ENCODE data around the gene RNH1. TPM values are rescaled to one million over a fixed set of nuclear protein-coding genes. Genes with fewer than 3 reads are reported as not detected.

Gene RNH1
- total and polyA plus RNA-seq, 10 of the 15 experiments (the other 5 are each of a cell fraction or from before 2014, with no cell fraction given) = 2.3 to 162 (median 72.1) TPM

- DNase-seq (ENCODE audit: low read depth, low spot score) (no peak), FAIRE-seq (no peak), ATAC-seq (no peak)
- Histone ChIP-seq H3K79me2 (ENCODE audit: control insufficient read depth, insufficient read depth, low read length) (peaks cover 14% of the 10 kb centered on the region), H3K4me3 (peak overlapping the region; percentile 75; the same call in 1 of the 2 replicates), H3K4me1 (ENCODE audit: control insufficient read depth, insufficient read depth, low read length) (peaks cover 28% of the 10 kb centered on the region), H4K20me1 (ENCODE audit: control insufficient read depth, insufficient read depth) (peaks cover 4% of the 10 kb centered on the region; the same call in 1 of the 2 replicates), H3K27ac (ENCODE audit: control insufficient read depth, insufficient read depth) (no peak overlapping the region), H3K9me3 (replicated peaks; ENCODE audit: control insufficient read depth, insufficient read depth, low read length) (no peaks in the 10 kb centered on the region), H2AFZ (ENCODE audit: control insufficient read depth, low read depth, low read length) (no peak overlapping the region), H3K27me3 (replicated peaks in 1 of 2; ENCODE audit: control insufficient read depth in 2 of 2, insufficient read depth in 2 of 2, low read length in 1 of 2) (no peaks in the 10 kb centered on the region), H3K36me3 (ENCODE audit: control insufficient read depth in 2 of 2, insufficient read depth in 2 of 2, low read length in 1 of 2) (peaks cover 0 to under 1% of the 10 kb centered on the region in 2 experiments; a peak in 1 of 4 replicates), H3K4me2 (ENCODE audit: control insufficient read depth, insufficient read depth) (peak overlapping the region; percentile 100), H3K9ac (ENCODE audit: control insufficient read depth, insufficient read depth, low read length) (no peak overlapping the region)
- intact Hi-C loops (cut with micrococcal nuclease; ENCODE audit: unreplicated experiment) = no loop called here
- WGBS (ENCODE audit: insufficient coverage, insufficient replicate concordance, low lambda C conversion rate, missing lambda C conversion rate) = 92% methylated on average over 20 of the region's 20 CpGs
- RAD21 ChIA-PET (ENCODE audit: unreplicated experiment) = no interaction called here
- POLR2A ChIA-PET = interaction anchor here (0.6 to 1.1 kb wide), 3 partner anchors 25 to 221 kb away, joined by 3 read pairs; partner anchors contain the start of gene TMEM80
- SMC1A ChIA-PET (ENCODE audit: uncharacterized antibody, unreplicated experiment) = no interaction called here
- BruUV-seq (replicated peaks) = no TSS peak
- no peak for TF ChIP-seq SPI1 (IDR thresholded peaks at IDR 0.05; ENCODE audit: borderline replicate concordance, insufficient read depth, low read depth, low read length)
- no peak for TF ChIP-seq MXI1 (IDR thresholded peaks at IDR 0.05; ENCODE audit: low read depth, low read length)
- CTCF ChIA-PET = interaction anchor here (0.7 to 1.2 kb wide), 2 partner anchors 16 to 280 kb away, joined by 3 read pairs; no protein-coding TSS in a partner anchor
- in situ Hi-C loops (cut with MboI) = no loop called here
Measured at GRCh38 chr11:538431-539051, 31.5 kb upstream of the RNH1 start.

- H3K27ac ChIP-seq (ENCODE audit: control insufficient read depth, insufficient read depth) = peak overlapping the region; percentile 69
- H2AFZ ChIP-seq (ENCODE audit: control insufficient read depth, low read depth, low read length) = peak overlapping the region; percentile 89
- 20% methylated on average over 17 of the region's 19 CpGs for WGBS (ENCODE audit: insufficient coverage, insufficient replicate concordance, low lambda C conversion rate, missing lambda C conversion rate)
- H3K36me3 ChIP-seq (ENCODE audit: control insufficient read depth in 2 of 2, insufficient read depth in 2 of 2, low read length in 1 of 2) = peaks cover 0 to 2% of the 10 kb centered on the region in 2 experiments; a peak in 2 of 4 replicates
- H3K4me3 ChIP-seq = peak overlapping the region; percentile 75
- intact Hi-C loops (cut with micrococcal nuclease; ENCODE audit: unreplicated experiment) = loop anchor here (2.0 kb wide), 1 partner anchor 31 kb away; the partner anchor contains the start of gene RNH1
- ChIA-PET CTCF (interaction anchor here (1.2 kb wide), 1 partner anchor 17 kb away, joined by 3 read pairs; no protein-coding TSS in a partner anchor), SMC1A (ENCODE audit: uncharacterized antibody, unreplicated experiment) (no interaction called here), POLR2A (interaction anchor here (2.5 kb wide), 1 partner anchor 38 kb away, joined by 15 read pairs; the partner anchor contains the start of gene PHRF1), RAD21 (ENCODE audit: unreplicated experiment) (no interaction called here)
- FAIRE-seq (no peak), DNase-seq (ENCODE audit: low read depth, low spot score) (no peak), ATAC-seq (no peak)
- peaks cover 28% of the 10 kb centered on the region for H3K4me1 ChIP-seq (ENCODE audit: control insufficient read depth, insufficient read depth, low read length)
- no peaks in the 10 kb centered on the region for H3K9me3 ChIP-seq (replicated peaks; ENCODE audit: control insufficient read depth, insufficient read depth, low read length)
- H3K9ac ChIP-seq (ENCODE audit: control insufficient read depth, insufficient read depth, low read length) = peak overlapping the region; percentile 66
- TF ChIP-seq IRF3 (IDR thresholded peaks at IDR 0.05) (no peak), SMARCA5 (IDR thresholded peaks at IDR 0.05) (0 out of 2 replicates have a peak, but pooled peaks have one; percentile 8), YY1 (IDR thresholded peaks at IDR 0.05; ENCODE audit: low read depth, low read length) (0 out of 2 replicates have a peak, but pooled peaks have one; percentile 3), FOXK2 (IDR thresholded peaks at IDR 0.05) (no peak), DPF2 (IDR thresholded peaks at IDR 0.05) (no peak), EGR1 (IDR thresholded peaks at IDR 0.05; ENCODE audit: borderline replicate concordance in 1 of 2, low read depth in 2 of 2, low read length in 2 of 2) (peak in 1 of 2 experiments; percentile 48; a peak in 1 of 3 replicates), RAD51 (IDR thresholded peaks at IDR 0.05) (no peak), CEBPB (IDR thresholded peaks at IDR 0.05; ENCODE audit: borderline replicate concordance in 1 of 2, low read depth in 2 of 2, low read length in 2 of 2) (no peak), ELK1 (IDR thresholded peaks at IDR 0.05; ENCODE audit: low read depth, low read length) (no peak)
- in situ Hi-C loops (cut with MboI) = no loop called here
- peaks cover 16% of the 10 kb centered on the region for H3K79me2 ChIP-seq (ENCODE audit: control insufficient read depth, insufficient read depth, low read length)
- TSS peak; percentile 66 for BruUV-seq (replicated peaks)
- H3K4me2 ChIP-seq (ENCODE audit: control insufficient read depth, insufficient read depth) = peak overlapping the region; percentile 100
- H4K20me1 ChIP-seq (ENCODE audit: control insufficient read depth, insufficient read depth) = peaks cover 4% of the 10 kb centered on the region; the same call in 1 of the 2 replicates
- no peaks in the 10 kb centered on the region for H3K27me3 ChIP-seq (replicated peaks in 1 of 2; ENCODE audit: control insufficient read depth in 2 of 2, insufficient read depth in 2 of 2, low read length in 1 of 2)
Measured at GRCh38 chr11:537622-538430, 30.8 kb upstream of the RNH1 start.
